ENCODE results near the gene AGPAT2. TPM values are rescaled to one million over a fixed set of nuclear protein-coding genes. Genes with fewer than 3 reads are reported as not detected.

The AGPAT2 gene
- polyA plus RNA-seq, 1 of the 3 experiments (the other 2 are of a cell fraction), result 46.8 TPM

- TF ChIP-seq NRF1 (IDR thresholded peaks at IDR 0.05; ENCODE audit: low read depth, low read length) (no peak), NFIC (IDR thresholded peaks at IDR 0.05; ENCODE audit: borderline replicate concordance) (no peak)
Observed at GRCh38 chr9:136684799-136685198, 2.5 kb downstream of the AGPAT2 start (continued).

GRCh38 chr9:136684339-136684738, 2.9 kb downstream of the AGPAT2 start:
- H3K9me2 ChIP-seq, result no peaks in the 10 kb centered on the region
- no peak overlapping the region for H3K27ac ChIP-seq (ENCODE audit: low read depth in 2 of 2, low read length in 1 of 2)
- WGBS (ENCODE audit: low lambda C conversion rate), result 97% methylated on average over 9 of the region's 15 CpGs
- peaks cover 11% of the 10 kb centered on the region; the same call in 1 of the 2 replicates for H4K20me1 ChIP-seq (ENCODE audit: insufficient read depth)
- peaks cover 22% of the 10 kb centered on the region for H3K79me2 ChIP-seq (ENCODE audit: insufficient read depth)
- no peak overlapping the region for H3K4me2 ChIP-seq
- H3K4me3 ChIP-seq (ENCODE audit: low read depth in 2 of 2, low read length in 1 of 2), result no peak overlapping the region
- TF ChIP-seq TCF12 (IDR thresholded peaks at IDR 0.05), result no peak
- TF ChIP-seq ZBTB33 (IDR thresholded peaks at IDR 0.05; ENCODE audit: borderline replicate concordance, low read depth), result no peak
- no peak for TF ChIP-seq JUND (IDR thresholded peaks at IDR 0.05)
- no peak for TF ChIP-seq TAF1 (IDR thresholded peaks at IDR 0.05; ENCODE audit: borderline replicate concordance, low read depth, low read length)
- no peak for TF ChIP-seq MEF2A (IDR thresholded peaks at IDR 0.05; ENCODE audit: borderline replicate concordance, low read depth)
- no peak for TF ChIP-seq USF2 (IDR thresholded peaks at IDR 0.05; ENCODE audit: borderline replicate concordance, low read depth, low read length)
- TF ChIP-seq TEAD4 (IDR thresholded peaks at IDR 0.05; ENCODE audit: borderline replicate concordance, insufficient read depth), result no peak
- TF ChIP-seq EP300 (IDR thresholded peaks at IDR 0.05; ENCODE audit: borderline replicate concordance in 1 of 2, low read depth in 1 of 2, low read length in 1 of 2), result no peak
- no peak for TF ChIP-seq SIN3A (IDR thresholded peaks at IDR 0.05; ENCODE audit: borderline replicate concordance, low read depth, low read length)
- TF ChIP-seq MXI1 (IDR thresholded peaks at IDR 0.05; ENCODE audit: low read depth, low read length), result no peak
- no peak for TF ChIP-seq POLR2AphosphoS5 (IDR thresholded peaks at IDR 0.05; ENCODE audit: low read depth, low read length)
- no peak for TF ChIP-seq REST (IDR thresholded peaks at IDR 0.05; ENCODE audit: low read depth, low read length)
- TF ChIP-seq RAD21 (IDR thresholded peaks at IDR 0.05; ENCODE audit: low read length), result no peak
- no peak for TF ChIP-seq FOXJ3 (CRISPR knock-in tag; IDR thresholded peaks at IDR 0.05)
- TF ChIP-seq RFX5 (IDR thresholded peaks at IDR 0.05; ENCODE audit: low read length), result no peak
- TF ChIP-seq EZH2phosphoT487 (IDR thresholded peaks at IDR 0.05; ENCODE audit: borderline replicate concordance, low read depth), result no peak
- no peak for TF ChIP-seq RCOR1 (IDR thresholded peaks at IDR 0.05; ENCODE audit: low read length)
- TF ChIP-seq PBX3 (IDR thresholded peaks at IDR 0.05), result no peak
- no peak for TF ChIP-seq YY1 (IDR thresholded peaks at IDR 0.05; ENCODE audit: low read depth)
- H3K27me3 ChIP-seq (ENCODE audit: insufficient read depth), result no peaks in the 10 kb centered on the region
- no peaks in the 10 kb centered on the region for H3K36me3 ChIP-seq (replicated peaks in 1 of 2; ENCODE audit: control insufficient read depth in 1 of 2, insufficient read depth in 2 of 2, low read length in 1 of 2)
- peaks cover 4 to 26% of the 10 kb centered on the region in 2 experiments; a peak in 2 of 4 replicates for H3K4me1 ChIP-seq (ENCODE audit: control insufficient read depth in 1 of 2, insufficient read depth in 2 of 2, low read depth in 1 of 2, low read length in 1 of 2)
- H3K9me3 ChIP-seq, result no peaks in the 10 kb centered on the region
- ChIA-PET POLR2A (interaction anchor here (1.0 kb wide), 1 partner anchor 10 kb away, joined by 3 read pairs; no protein-coding TSS in a partner anchor), CTCF (interaction anchor here (0.6 to 8.5 kb wide), 6 partner anchors 12 to 244 kb away, joined by 3 to 90 read pairs (median 4); no protein-coding TSS in a partner anchor)
- DNase-seq, result no peak
- H3K9ac ChIP-seq, result no peak overlapping the region
- H3F3A ChIP-seq (replicated peaks; ENCODE audit: insufficient read depth), result no peaks in the 10 kb centered on the region
- H2AFZ ChIP-seq (ENCODE audit: low read depth), result no peak overlapping the region
